Heart left ventricle (tissue), 16 donors: Measurements from ENCODE around the gene ANKRD11. TPM values are rescaled to one million over a fixed set of nuclear protein-coding genes. Genes with fewer than 3 reads are reported as not detected.

Experiments used
- ATAC-seq, 4 donors: fragments of 200-7000 bp; cut with Tn5 transposase; one replicate each; pipeline ENCODE4 v1.9.1; 2020 to 2022; ENCODE audit warnings: moderate library complexity in 4 of 4, mild to moderate bottlenecking in 3 of 4, moderate number of reproducible peaks in 1 of 4
- DNase-seq, 5 donors: peaks; one replicate each; pipeline ENCODE4 v3.0.0-alpha.2; 2020
- H3K27ac ChIP-seq, 12 donors: fragments of 200-600 bp; sonication (generic) in 4 of 12; one replicate each; pipeline versions ENCODE4 v1.5.0 to v1.8.0; 2016 to 2022; ENCODE audit warnings: mild to moderate bottlenecking in 2 of 12
- H3K27me3 ChIP-seq, 9 donors: fragments of 200-600 bp; sonication (generic) in 2 of 9; one replicate each; pipeline versions ENCODE4 v1.5.1 to v1.8.0; 2016 to 2022; ENCODE audit warnings: mild to moderate bottlenecking in 3 of 9
- H3K36me3 ChIP-seq, 9 donors: fragments of 200-600 bp; sonication (generic) in 2 of 9; one replicate each; pipeline versions ENCODE4 v1.5.0 to v1.8.0; 2018 to 2022; ENCODE audit warnings: mild to moderate bottlenecking in 2 of 9
- H3K4me1 ChIP-seq, 12 donors: fragments of 200-600 bp; sonication (generic) in 4 of 12; one replicate each; pipeline versions ENCODE4 v1.5.0 to v1.8.0; 2016 to 2022; ENCODE audit warnings: mild to moderate bottlenecking in 3 of 12
- H3K4me3 ChIP-seq, 12 donors: fragments of 200-600 bp; sonication (generic) in 4 of 12; one replicate each; pipeline versions ENCODE4 v1.5.0 to v1.8.0; 2017 to 2022; ENCODE audit warnings: mild to moderate bottlenecking in 9 of 12, moderate library complexity in 4 of 12
- H3K9me3 ChIP-seq, 12 donors: fragments of 200-600 bp; sonication (generic) in 4 of 12; one replicate each; pipeline versions ENCODE4 v1.5.0 to v1.8.0; 2016 to 2022; ENCODE audit warnings: mild to moderate bottlenecking in 1 of 12
- POLR2A ChIP-seq, 2 donors: fragments of 450-650 bp; IDR thresholded peaks; one replicate each; pipeline ENCODE4 v1.6.1; 2017; ENCODE audit warnings: antibody characterized with exemption in 2 of 2, mild to moderate bottlenecking in 2 of 2, moderate library complexity in 2 of 2
- WGBS, 4 donors: extraction: QIAGEN DNeasy Blood & Tissue Kit in 2 of 4; methylation state at CpG; one replicate each; pipeline versions ENCODE4 v1.1.5 to v1.1.7; 2013 to 2018; 5-methylcytosine and 5-hydroxymethylcytosine counted together
- intact Hi-C, 10 donors: fragments of 100-400 bp; cut with DNase I; formaldehyde crosslinking; loops; one replicate each; pipeline versions ENCODE4 v1.11.1 to v1.14.2; 2022
- polyA plus RNA-seq, 2 donors: library from polyadenylated mRNA; stranded (reverse); fragments of 200-250 nt; gene quantifications; one replicate each; pipeline ENCODE4 v1.2.3, GENCODE V29; 2013
- total RNA-seq, 9 donors: library from RNA; depleted of rRNA in 2 of 9; stranded (reverse); fragments of >200 nt in 2 of 9; fragmentation: NEBNext Ultra II Directional in 3 of 9; extraction: Animal tissue kit (Norgen Biotek cat#: 25700) in 3 of 9; gene quantifications; one replicate each; pipeline versions ENCODE4 v1.1.0 to v1.2.4, GENCODE V29; 2016 to 2023
- TF ChIP-seq, protein P1 (sequence below), 12 donors: fragments of 200-600 bp; sonication (generic) in 4 of 12; IDR thresholded peaks; one replicate each; pipeline versions ENCODE4 v1.5.0 to v1.8.0; 2018 to 2022; ENCODE audit warnings: antibody characterized with exemption in 12 of 12, mild to moderate bottlenecking in 5 of 12
- donor health status: ischemic (EF 13 %, LVEDD 7.1; RV severe dilation, severe dysfunction).
- donor health status: healthy with polysubstance abuse.
- donor health status: DM: no; HTN: yes; CAD: no.
- donor health status: DM: no; HTN: no; CAD: no.
- donor health status: ischemic (EF 25% LVEDD 6.9; RV normal size, moderate dysfunction).
- donor health status: ischemic (EF 25% LVEDD 5.7; RV mildly dilated, moderate dysfunction).
- donor health status: healthy.
- donor health status: DM: yes; HTN: yes; CAD: no.
- donor health status: ischemic (EF 35%, LVEDD 5.7; RV mildly dilated, moderate dysfunction).
- donor health status: nonischemic (EF 11% LVEDD 7.7; RV severe dilation, severe dysfunction).
- donor health status: DM: yes; HTN: yes; CAD: no.
- donor health status: PGD.
- donor health status: ischemic (EF 29% LVEDD 5.4; RV normal size, mild dysfunction).
- donor health status: nonischemic (EF 23%, LVEDD 6.1; RV moderate dilation, normal function).

The ANKRD11 gene
- total and polyA plus RNA-seq, 11 donors, result 53.6 to 123 (median 67.7) TPM

DNA sequence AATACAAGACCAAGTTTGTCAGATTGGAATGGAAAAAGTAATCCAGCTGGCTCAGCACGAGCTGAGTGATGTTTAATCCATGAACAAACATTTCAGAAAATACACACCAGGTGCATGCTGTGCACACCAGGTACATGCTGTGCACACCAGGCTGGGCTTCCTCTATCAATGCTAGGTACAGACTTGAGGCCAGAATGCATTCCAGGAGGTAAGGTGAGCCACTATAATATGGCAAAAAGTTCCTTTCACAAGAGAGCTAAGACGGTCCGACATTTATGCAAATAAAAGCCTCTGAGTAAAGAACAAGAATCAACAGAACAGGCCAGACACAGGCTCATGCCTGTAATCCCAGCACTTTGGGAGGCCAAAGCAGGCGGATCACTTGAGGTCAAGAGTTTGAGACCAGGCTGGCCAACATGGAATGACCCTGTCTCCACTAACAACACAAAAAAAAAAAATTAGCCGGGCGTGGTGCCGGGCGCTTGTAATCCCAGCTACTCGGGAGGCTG, 144.7 kb downstream of the ANKRD11 start:
- Histone ChIP-seq H3K4me3 (no peak overlapping the region), H3K27ac (peak overlapping the region in 1 of 12 donors; percentile 47), H3K9me3 (peaks cover 0 to 3% (median 0%) of the 10 kb centered on the region in 12 donors), H3K4me1 (peaks cover 3 to 46% (median 21%) of the 10 kb centered on the region in 12 donors), H3K36me3 (peaks cover 0 to 10% (median 0%) of the 10 kb centered on the region in 9 donors), H3K27me3 (no peaks in the 10 kb centered on the region)
- ATAC-seq (no peak), DNase-seq (no peak)
- intact Hi-C loops, result loop anchor here in 1 of 10 donors (5.0 kb wide), 1 partner anchor 47 kb away; no protein-coding TSS in a partner anchor
- 81 to 91% (median 86%) methylated on average over 9 of the region's 9 CpGs for WGBS, 4 donors
- no peak for TF ChIP-seq POLR2A (IDR thresholded peaks at IDR 0.05)
- TF ChIP-seq, protein P1, sequence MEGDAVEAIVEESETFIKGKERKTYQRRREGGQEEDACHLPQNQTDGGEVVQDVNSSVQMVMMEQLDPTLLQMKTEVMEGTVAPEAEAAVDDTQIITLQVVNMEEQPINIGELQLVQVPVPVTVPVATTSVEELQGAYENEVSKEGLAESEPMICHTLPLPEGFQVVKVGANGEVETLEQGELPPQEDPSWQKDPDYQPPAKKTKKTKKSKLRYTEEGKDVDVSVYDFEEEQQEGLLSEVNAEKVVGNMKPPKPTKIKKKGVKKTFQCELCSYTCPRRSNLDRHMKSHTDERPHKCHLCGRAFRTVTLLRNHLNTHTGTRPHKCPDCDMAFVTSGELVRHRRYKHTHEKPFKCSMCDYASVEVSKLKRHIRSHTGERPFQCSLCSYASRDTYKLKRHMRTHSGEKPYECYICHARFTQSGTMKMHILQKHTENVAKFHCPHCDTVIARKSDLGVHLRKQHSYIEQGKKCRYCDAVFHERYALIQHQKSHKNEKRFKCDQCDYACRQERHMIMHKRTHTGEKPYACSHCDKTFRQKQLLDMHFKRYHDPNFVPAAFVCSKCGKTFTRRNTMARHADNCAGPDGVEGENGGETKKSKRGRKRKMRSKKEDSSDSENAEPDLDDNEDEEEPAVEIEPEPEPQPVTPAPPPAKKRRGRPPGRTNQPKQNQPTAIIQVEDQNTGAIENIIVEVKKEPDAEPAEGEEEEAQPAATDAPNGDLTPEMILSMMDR (IDR thresholded peaks at IDR 0.05), result no peak

DNA sequence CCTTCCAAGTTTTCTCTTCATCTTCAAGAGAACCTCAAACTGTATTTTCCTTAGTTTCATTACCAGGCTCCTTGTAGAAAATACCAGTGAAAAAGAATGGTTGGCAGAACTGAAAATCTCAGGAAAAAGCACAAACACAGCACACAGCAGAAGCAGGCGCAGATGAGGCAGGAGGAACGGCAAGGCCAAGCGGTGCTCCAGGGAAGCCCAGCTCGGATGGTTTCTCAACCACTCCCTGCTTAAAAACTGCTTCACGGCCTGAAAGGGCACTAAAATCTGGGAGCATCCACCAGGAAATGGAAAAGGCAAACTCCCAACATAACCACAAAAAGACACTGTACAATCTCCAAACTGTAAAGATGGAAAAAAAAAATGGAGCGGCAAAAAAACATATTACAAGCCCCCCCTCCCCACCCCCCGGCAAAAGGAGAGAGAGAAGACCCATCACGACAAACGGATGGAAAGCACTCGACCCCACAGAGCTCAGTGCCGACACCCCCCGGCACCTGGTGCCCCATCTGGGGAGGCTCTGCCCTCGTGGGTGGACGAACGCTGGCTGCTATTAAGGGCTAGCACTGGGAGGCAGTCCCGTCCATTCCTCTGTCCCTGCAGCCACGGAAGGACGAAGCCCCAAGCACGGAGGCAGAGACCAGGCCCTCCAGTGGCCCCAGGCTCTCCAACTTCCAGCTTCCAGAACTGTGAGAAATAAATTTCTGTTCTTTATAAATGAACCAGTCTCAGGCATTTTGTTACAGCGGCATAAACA, 145.3 kb downstream of the ANKRD11 start:
- no peaks in the 10 kb centered on the region for H3K27me3 ChIP-seq
- WGBS, 4 donors, result 55 to 66% (median 61%) methylated on average over 20 of the region's 20 CpGs
- H3K36me3 ChIP-seq, result peaks cover 0 to 6% (median 0%) of the 10 kb centered on the region in 9 donors
- peak overlapping the region in 2 of 12 donors; percentile 4 to 27 for H3K4me3 ChIP-seq
- TF ChIP-seq, protein P1 (IDR thresholded peaks at IDR 0.05), result no peak
- no peak for TF ChIP-seq POLR2A (IDR thresholded peaks at IDR 0.05)
- H3K4me1 ChIP-seq, result peaks cover 3 to 46% (median 21%) of the 10 kb centered on the region in 12 donors
- peaks cover 0 to 3% (median 0%) of the 10 kb centered on the region in 12 donors for H3K9me3 ChIP-seq
- peak overlapping the region in 2 of 12 donors; percentile 5 to 47 for H3K27ac ChIP-seq
- intact Hi-C loops, result loop anchor here in 1 of 10 donors (5.0 kb wide), 1 partner anchor 47 kb away; no protein-coding TSS in a partner anchor
- ATAC-seq (peak in 3 of 4 donors; percentile 46 to 50 (median 49)), DNase-seq (no peak)

DNA sequence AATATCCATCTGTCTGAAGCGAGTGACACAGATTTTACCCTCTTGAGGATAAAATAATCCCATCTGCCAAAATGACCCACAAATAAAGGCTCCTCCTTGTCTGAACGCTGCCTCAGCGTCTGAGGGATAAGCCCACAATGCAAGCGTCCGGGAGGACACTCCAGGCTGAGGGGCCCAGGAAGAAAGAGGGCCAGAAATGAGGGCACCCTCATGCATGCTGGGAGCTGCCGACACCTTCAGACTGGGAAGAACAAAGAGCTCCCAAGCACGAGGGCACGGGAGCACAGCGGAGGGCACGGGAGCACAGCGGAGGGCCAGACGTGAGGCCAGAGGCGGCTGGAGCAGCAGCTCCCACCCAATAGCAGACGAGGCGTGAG, 145.9 kb downstream of the ANKRD11 start:
- peak overlapping the region in 2 of 12 donors; percentile 5 for H3K27ac ChIP-seq
- 56 to 64% (median 59%) methylated on average over 15 of the region's 15 CpGs for WGBS, 4 donors
- no peak for DNase-seq
- peak overlapping the region in 2 of 12 donors; percentile 4 to 27 for H3K4me3 ChIP-seq
- TF ChIP-seq, protein P1 (IDR thresholded peaks at IDR 0.05), result no peak
- TF ChIP-seq POLR2A (IDR thresholded peaks at IDR 0.05), result no peak
- peak in 3 of 4 donors; percentile 23 to 56 (median 37) for ATAC-seq
- no peaks in the 10 kb centered on the region for H3K27me3 ChIP-seq
- peaks cover 0 to 6% (median 0%) of the 10 kb centered on the region in 9 donors for H3K36me3 ChIP-seq
- intact Hi-C loops, result no loop called here
- H3K9me3 ChIP-seq, result peaks cover 0 to 3% (median 0%) of the 10 kb centered on the region in 12 donors
- H3K4me1 ChIP-seq, result peaks cover 3 to 46% (median 21%) of the 10 kb centered on the region in 12 donors
